OCI-LY3 (cell line): ENCODE data around the gene SOCS1.
A peak's percentile ranks its signal among the peaks of the same experiment; 100 is the strongest.

Source experiments
- H2AFZ ChIP-seq: fragments of 200-600, 300-600 bp; shearing (Covaris generic); 2 replicates; pipeline ENCODE4 v1.6.0; 2014; ENCODE audit warnings: antibody characterized with exemption, low read depth, low read length
- H3K27ac ChIP-seq: fragments of 200-600, 300-600 bp; sonication (generic); 2 replicates; pipeline ENCODE4 v1.5.1; 2014; ENCODE audit warnings: mild to moderate bottlenecking, low read length, moderate library complexity, mixed read lengths
- H3K27me3 ChIP-seq: fragments of 200-600, 300-600 bp; sonication (generic); 2 replicates; pipeline ENCODE4 v1.6.1; 2014; ENCODE audit warnings: low read depth, low read length, mixed read lengths
- H3K36me3 ChIP-seq: fragments of 200-600, 300-600 bp; sonication (generic); replicated peaks from 2 replicates; pipeline ENCODE3; 2014; ENCODE audit warnings: low read depth, low read length, mixed read lengths
- H3K4me1 ChIP-seq: fragments of 300-600, 200-600 bp; sonication (generic); 2 replicates; pipeline ENCODE4 v1.6.1; 2014; ENCODE audit warnings: low read length, mixed read lengths
- H3K4me2 ChIP-seq: fragments of 200-600, 300-600 bp; sonication (generic); 2 replicates; pipeline ENCODE4 v1.6.1; 2014; ENCODE audit warnings: low read length, mixed read lengths
- H3K4me3 ChIP-seq: fragments of 300-600, 200-600 bp; sonication (generic); 2 replicates; pipeline ENCODE4 v1.5.1; 2014; ENCODE audit warnings: antibody characterized with exemption, mild to moderate bottlenecking, low read length, moderate library complexity
- H3K79me2 ChIP-seq: fragments of 300-600, 200-600 bp; shearing (Covaris generic); 2 replicates; pipeline ENCODE4 v1.6.1; 2014; ENCODE audit warnings: mild to moderate bottlenecking, low read length, mixed read lengths
- H3K9ac ChIP-seq: fragments of 300-600, 200-600 bp; shearing (Covaris generic); 2 replicates; pipeline ENCODE4 v1.6.0; 2014; ENCODE audit warnings: mild to moderate bottlenecking, low read length, moderate library complexity
- H3K9me3 ChIP-seq: fragments of 200-600, 300-600 bp; shearing (Covaris generic); 2 replicates; pipeline ENCODE4 v1.6.1; 2014; ENCODE audit warnings: low read length, mixed read lengths; ENCODE audit not compliant: insufficient read depth
- H4K20me1 ChIP-seq: fragments of 200-600, 300-600 bp; sonication (generic); 2 replicates; pipeline ENCODE4 v1.6.1; 2016; ENCODE audit warnings: low read length, mixed read lengths; ENCODE audit not compliant: insufficient read depth
- EZH2phosphoT487 ChIP-seq: fragments of 200-600 bp; shearing (Covaris generic); IDR thresholded peaks from 2 replicates; pipeline ENCODE4 v1.6.1; 2018; ENCODE audit warnings: antibody characterized with exemption, mixed run types, low read depth
- TF ChIP-seq, protein P1 (sequence below): fragments of 200-600, 300-600 bp; sonication (generic); IDR thresholded peaks from 2 replicates; pipeline ENCODE4 v1.5.1; 2014; ENCODE audit warnings: antibody characterized with exemption, low read length, low read depth

SOCS1 gene

GRCh38 chr16:11236461-11237254 is 19.3 kb downstream of the SOCS1 start:
- H2AFZ ChIP-seq = no peak overlapping the region
- H4K20me1 ChIP-seq = no peaks in the 10 kb centered on the region
- no peaks in the 10 kb centered on the region for H3K27me3 ChIP-seq
- no peaks in the 10 kb centered on the region for H3K9me3 ChIP-seq
- H3K36me3 ChIP-seq = no peaks in the 10 kb centered on the region
- no peak overlapping the region for H3K9ac ChIP-seq
- H3K4me2 ChIP-seq = no peak overlapping the region
- no peak for TF ChIP-seq EZH2phosphoT487
- TF ChIP-seq, protein P1, sequence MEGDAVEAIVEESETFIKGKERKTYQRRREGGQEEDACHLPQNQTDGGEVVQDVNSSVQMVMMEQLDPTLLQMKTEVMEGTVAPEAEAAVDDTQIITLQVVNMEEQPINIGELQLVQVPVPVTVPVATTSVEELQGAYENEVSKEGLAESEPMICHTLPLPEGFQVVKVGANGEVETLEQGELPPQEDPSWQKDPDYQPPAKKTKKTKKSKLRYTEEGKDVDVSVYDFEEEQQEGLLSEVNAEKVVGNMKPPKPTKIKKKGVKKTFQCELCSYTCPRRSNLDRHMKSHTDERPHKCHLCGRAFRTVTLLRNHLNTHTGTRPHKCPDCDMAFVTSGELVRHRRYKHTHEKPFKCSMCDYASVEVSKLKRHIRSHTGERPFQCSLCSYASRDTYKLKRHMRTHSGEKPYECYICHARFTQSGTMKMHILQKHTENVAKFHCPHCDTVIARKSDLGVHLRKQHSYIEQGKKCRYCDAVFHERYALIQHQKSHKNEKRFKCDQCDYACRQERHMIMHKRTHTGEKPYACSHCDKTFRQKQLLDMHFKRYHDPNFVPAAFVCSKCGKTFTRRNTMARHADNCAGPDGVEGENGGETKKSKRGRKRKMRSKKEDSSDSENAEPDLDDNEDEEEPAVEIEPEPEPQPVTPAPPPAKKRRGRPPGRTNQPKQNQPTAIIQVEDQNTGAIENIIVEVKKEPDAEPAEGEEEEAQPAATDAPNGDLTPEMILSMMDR = no peak
- H3K4me3 ChIP-seq = no peak overlapping the region
- H3K4me1 ChIP-seq = peaks cover 30% of the 10 kb centered on the region
- H3K79me2 ChIP-seq = no peaks in the 10 kb centered on the region
- H3K27ac ChIP-seq = no peak overlapping the region

GRCh38 chr16:11235703-11235991 is 20.4 kb downstream of the SOCS1 start:
- H3K36me3 ChIP-seq = no peaks in the 10 kb centered on the region
- no peak overlapping the region for H3K27ac ChIP-seq
- H3K9me3 ChIP-seq = no peaks in the 10 kb centered on the region

GRCh38 chr16:11234884-11235702 is 20.9 kb downstream of the SOCS1 start:
- TF ChIP-seq EZH2phosphoT487 = no peak
- TF ChIP-seq, protein P1 = no peak
- Histone ChIP-seq H3K9ac (no peak overlapping the region), H3K27me3 (no peaks in the 10 kb centered on the region), H3K4me1 (peaks cover 41% of the 10 kb centered on the region), H3K4me2 (no peak overlapping the region), H2AFZ (no peak overlapping the region), H4K20me1 (no peaks in the 10 kb centered on the region), H3K36me3 (no peaks in the 10 kb centered on the region), H3K4me3 (no peak overlapping the region), H3K27ac (no peak overlapping the region), H3K79me2 (no peaks in the 10 kb centered on the region), H3K9me3 (no peaks in the 10 kb centered on the region)

More at GRCh38 chr16:11235703-11235991, 20.4 kb downstream of the SOCS1 start:
- no peak for TF ChIP-seq EZH2phosphoT487
- TF ChIP-seq, protein P1 = no peak
- Histone ChIP-seq H3K4me3 (no peak overlapping the region), H4K20me1 (no peaks in the 10 kb centered on the region), H3K9ac (no peak overlapping the region), H3K79me2 (no peaks in the 10 kb centered on the region), H3K4me2 (no peak overlapping the region), H3K27me3 (no peaks in the 10 kb centered on the region), H2AFZ (no peak overlapping the region), H3K4me1 (peaks cover 40% of the 10 kb centered on the region)

- 0 out of 2 replicates have a peak overlapping the region, but pooled peaks have one; percentile 68 for H3K27ac ChIP-seq
- H2AFZ ChIP-seq = no peak overlapping the region
- no peaks in the 10 kb centered on the region for H3K36me3 ChIP-seq
- no peak overlapping the region for H3K4me3 ChIP-seq
- TF ChIP-seq, protein P1 = 0 out of 2 replicates have a peak, but pooled peaks have one; percentile 8
- no peak for TF ChIP-seq EZH2phosphoT487
- peak overlapping the region; percentile 60; the same call in 1 of the 2 replicates for H3K9ac ChIP-seq
- H3K4me1 ChIP-seq = peaks cover 43% of the 10 kb centered on the region
- no peaks in the 10 kb centered on the region for H3K9me3 ChIP-seq
- no peaks in the 10 kb centered on the region for H3K79me2 ChIP-seq
- no peaks in the 10 kb centered on the region for H4K20me1 ChIP-seq
- no peaks in the 10 kb centered on the region for H3K27me3 ChIP-seq
- H3K4me2 ChIP-seq = peak overlapping the region; percentile 58
These were observed 22.2 kb downstream of the SOCS1 start for GRCh38 chr16:11233727-11234376.
